Suppressor macrophage (primary cell): Measurements from ENCODE around the gene AGAP2.
"Not testable (repeated sequence)": the region's sequence is repeated elsewhere in the genome, so short reads cannot be mapped to it uniquely, and the experiment has no call there.

Source experiments
- DNase-seq, 4 experiments: peaks; one replicate each; pipeline ENCODE4 v3.0.0-alpha.2; 2020 to 2022

The AGAP2 gene

DNA sequence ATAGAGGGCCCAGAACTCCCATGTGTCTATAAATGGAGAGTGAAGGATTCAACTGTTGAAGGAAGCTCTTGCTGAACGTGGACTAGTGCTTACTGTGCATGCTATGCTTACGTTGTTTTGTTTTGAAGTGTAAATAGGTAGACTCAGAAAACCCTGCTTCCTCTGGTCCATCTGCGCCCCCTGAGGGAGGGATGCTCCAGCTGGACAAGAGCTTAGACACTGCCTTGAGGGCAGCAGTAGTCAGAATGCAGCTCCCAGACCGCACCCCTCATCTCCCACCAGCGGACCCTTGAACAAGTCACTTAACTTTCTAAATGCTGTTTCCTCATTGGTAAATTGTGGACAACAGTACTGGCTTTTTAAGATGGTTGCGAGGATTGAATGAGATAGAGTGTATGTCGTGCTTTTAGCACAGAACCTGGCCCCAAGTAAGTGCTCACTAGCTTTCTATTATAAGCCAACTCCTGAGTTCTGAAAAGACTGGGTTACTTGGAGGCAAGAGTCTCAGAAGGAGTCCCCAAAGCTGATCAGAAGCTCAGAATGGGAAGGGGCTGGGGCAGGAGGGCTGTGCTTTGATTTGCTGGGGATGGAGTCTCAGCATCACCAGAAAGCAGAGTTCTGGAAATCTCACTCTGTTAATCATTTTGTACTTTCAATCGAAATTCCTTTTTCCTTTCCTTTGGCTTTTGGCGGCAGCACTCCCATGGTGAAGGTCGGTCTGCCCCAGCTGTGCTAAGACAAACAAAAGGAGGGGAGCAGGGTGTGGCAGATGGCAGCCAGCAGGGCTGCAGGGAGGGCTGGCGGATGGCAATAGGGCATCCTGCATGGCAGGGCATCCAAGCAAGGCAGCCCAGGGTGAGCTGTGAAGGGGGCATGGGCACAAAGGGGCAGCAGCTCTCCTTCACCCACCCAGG, 15.6 kb downstream of the AGAP2 start:
- DNase-seq, result no peak

DNA sequence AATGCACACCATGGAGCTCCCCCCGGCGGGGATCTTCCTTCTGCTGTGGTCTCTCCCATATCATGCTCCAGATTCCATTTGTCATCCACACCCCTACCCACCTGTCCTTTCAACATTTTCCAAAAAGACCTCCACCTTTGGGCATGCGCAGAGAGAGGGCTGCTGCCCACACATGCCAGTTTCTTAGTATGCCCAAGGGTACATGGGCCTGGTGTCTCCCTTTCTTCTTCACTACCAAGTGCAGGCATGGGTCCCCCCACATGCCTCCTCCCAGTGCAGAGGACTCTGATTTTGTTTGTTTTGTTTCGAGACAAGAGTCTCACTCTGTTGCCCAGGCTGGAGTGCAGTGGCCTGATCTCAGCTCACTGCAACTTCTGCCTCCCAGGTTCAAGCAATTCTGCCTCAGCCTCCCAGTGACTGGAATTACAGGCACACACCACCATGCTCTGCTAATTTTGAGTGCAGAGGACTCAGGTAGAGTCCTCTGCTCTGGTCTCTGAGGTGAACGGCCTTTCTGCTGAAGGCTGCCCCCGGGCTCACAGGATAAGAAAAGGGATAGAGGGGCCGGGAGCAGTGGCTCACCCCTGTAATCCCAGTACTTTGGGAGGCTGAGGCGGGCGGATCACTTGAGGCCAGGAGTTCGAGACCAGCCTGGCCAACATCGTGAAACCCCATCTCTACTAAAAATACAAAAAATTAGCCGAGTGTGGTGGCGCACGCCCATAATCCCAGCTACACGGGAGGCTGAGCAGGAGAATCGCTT, 16.5 kb downstream of the AGAP2 start:
- not testable (repeated sequence) for DNase-seq

DNA sequence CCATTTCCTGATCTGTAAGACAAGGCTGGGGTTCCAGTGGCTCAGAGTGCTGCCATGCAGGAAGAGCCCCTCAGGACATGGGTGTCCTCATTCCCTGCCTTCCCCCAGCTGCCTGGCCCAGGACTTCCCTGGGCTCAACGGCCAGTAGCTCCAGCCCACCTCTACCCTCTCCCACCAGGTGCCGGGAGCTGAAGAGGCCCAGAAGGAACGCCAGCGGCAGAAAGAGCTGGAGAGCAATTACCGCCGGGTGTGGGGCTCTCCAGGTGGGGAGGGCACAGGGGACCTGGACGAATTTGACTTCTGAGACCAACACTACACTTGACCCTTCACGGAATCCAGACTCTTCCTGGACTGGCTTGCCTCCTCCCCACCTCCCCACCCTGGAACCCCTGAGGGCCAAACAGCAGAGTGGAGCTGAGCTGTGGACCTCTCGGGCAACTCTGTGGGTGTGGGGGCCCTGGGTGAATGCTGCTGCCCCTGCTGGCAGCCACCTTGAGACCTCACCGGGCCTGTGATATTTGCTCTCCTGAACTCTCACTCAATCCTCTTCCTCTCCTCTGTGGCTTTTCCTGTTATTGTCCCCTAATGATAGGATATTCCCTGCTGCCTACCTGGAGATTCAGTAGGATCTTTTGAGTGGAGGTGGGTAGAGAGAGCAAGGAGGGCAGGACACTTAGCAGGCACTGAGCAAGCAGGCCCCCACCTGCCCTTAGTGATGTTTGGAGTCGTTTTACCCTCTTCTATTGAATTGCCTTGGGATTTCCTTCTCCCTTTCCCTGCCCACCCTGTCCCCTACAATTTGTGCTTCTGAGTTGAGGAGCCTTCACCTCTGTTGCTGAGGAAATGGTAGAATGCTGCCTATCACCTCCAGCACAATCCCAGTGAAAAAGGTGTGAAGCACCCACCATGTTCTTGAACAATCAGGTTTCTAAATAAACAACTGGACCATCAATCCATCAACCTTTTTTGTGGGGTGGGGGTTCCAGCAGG, 17.6 kb downstream of the AGAP2 start:
- no peak for DNase-seq

DNA sequence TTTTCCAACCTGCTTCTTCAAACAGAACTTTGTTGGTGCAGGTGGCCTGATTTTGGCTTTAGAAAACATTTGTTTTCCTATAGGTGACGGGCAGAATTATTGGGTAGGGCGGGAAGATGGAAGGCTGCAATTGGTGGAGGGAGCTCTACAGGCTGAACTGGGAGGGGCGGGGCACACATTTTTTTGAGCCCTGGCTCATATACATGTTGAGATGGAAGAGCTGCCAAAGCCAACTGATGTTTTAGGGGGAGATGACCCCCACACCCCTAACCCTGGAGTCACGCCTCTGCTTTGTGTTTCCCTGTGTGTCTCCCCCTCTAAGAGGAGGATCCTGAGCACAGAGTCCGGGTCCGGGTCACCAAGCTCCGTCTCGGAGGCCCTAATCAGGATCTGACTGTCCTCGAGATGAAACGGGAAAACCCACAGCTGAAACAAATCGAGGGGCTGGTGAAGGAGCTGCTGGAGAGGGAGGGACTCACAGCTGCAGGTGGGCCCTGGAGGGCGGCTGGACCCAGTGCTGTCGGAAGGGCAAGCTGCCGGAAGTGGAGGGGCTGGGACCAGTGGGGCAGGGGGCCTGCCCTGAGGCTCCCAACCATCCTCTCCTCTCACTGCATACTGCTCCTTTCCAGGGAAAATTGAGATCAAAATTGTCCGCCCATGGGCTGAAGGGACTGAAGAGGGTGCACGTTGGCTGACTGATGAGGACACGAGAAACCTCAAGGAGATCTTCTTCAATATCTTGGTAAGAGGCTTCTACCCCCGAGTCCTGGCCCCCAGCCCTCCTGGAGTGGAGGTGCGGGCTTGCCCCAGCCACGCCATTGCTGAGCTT, 18.6 kb downstream of the AGAP2 start:
- DNase-seq, result no peak

DNA sequence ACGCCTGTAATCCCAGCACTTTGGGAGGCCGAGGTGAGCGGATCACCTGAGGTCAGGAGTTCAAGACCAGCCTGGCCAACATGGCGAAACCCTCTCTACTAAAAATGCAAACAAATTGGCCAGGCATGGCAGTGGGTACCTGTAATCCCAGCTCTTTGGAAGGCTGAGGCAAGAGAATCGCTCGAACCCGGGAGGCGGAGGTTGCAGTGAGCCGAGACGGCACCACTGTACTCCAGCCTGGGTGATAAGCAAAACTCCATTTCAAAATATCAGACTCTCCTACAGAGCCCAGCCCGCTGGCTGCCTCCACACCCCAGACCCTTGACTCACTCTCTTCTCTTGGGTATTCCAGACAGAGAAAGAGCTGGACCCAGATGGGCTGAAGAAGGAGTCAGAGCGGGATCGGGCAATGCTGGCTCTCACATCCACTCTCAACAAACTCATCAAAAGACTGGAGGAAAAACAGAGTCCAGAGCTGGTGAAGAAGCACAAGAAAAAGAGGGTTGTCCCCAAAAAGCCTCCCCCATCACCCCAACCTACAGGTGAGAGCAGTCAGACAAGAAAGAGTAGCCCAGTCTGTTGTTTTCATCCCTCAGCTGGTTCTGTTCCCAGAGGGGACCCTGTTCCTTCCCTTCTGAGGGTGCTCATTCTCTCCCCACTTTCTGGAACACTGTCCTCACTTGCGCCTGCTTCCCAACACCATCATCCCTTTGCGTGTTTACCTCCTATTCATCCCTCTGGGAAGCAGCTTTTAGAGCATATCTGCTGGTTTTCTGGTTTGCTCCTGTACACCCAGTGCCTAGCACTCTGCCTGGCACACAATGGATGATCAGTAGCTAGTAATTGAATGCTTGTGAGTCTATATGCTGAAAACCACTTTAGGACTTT, 19.7 kb downstream of the AGAP2 start:
- DNase-seq, result no peak

DNA sequence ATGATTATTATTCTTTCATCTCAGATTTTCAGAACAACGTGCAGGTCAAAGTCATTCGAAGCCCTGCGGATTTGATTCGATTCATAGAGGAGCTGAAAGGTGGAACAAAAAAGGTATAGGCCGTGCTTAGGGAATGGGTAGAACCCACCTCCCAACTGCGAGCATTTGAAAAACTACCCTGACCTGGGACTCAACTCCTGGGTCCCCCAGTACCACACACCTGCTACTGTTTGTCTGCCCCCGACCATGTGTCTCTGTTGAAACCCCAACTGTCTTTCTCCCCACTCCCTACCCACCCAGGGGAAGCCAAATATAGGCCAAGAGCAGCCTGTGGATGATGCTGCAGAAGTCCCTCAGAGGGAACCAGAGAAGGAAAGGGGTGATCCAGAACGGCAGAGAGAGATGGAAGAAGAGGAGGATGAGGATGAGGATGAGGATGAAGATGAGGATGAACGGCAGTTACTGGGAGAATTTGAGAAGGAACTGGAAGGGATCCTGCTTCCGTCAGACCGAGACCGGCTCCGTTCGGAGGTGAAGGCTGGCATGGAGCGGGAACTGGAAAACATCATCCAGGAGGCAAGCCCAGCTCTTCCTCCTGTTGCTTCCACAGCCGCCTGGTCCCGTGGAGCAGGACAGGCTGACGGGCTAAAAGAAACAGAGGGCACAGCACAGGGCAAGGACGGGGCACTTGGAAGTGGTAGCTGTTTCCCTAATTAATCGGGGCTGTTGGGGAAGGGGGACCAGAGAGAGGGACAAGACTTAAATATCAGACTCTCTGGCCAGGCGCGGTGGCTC, 20.5 kb downstream of the AGAP2 start:
- no peak for DNase-seq

DNA sequence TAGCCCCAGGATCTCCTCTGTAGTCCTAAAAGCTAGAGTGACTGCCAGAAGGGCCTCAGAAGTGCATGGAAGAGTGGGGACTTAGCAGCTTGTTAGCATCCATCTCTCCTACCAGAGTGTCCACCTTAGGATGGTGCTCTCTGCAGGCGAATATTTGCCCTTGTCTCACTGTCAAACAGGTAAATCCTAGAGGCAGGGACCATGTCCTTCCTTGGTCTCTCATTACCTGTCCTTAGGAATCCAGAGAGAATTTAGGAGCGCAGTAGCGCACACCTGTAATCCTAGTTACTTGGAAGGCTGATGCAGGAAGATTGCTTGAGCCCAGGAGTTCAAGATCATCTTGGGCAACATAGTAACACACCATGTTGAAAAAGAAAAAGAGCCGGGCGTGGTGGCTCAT, 21.4 kb downstream of the AGAP2 start:
- no peak for DNase-seq

DNA sequence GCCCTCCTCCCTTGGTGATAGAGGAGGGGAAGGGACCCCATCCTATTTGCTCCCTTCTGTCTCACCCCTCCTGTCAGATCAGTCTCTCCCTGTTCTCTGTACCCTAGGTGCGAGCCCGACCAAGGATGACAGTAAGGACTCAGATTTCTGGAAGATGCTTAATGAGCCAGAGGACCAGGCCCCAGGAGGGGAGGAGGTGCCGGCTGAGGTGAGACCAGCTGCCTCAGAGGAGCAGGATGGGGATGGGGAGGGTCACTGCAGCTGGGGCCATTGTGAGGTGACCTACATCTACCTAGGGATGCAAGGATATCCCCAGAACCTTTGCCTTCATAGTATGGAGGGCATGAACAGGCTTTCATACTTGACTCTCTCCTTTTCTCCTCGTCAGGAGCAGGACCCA, 22.2 kb downstream of the AGAP2 start:
- DNase-seq, result no peak

DNA sequence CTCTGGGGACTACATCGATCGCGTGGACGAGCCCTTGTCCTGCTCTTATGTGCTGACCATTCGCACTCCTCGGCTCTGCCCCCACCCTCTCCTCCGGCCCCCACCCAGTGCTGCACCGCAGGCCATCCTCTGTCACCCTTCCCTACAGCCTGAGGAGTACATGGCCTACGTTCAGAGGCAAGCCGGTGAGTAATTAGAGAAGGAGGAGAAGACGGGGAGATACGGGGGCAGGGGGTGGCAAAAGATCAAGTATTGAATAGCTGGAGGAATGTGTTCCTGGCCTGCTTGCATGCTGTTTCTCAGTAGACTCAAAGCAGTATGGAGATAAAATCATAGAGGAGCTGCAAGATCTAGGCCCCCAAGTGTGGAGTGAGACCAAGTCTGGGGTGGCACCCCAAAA, 22.8 kb downstream of the AGAP2 start:
- DNase-seq, result no peak

DNA sequence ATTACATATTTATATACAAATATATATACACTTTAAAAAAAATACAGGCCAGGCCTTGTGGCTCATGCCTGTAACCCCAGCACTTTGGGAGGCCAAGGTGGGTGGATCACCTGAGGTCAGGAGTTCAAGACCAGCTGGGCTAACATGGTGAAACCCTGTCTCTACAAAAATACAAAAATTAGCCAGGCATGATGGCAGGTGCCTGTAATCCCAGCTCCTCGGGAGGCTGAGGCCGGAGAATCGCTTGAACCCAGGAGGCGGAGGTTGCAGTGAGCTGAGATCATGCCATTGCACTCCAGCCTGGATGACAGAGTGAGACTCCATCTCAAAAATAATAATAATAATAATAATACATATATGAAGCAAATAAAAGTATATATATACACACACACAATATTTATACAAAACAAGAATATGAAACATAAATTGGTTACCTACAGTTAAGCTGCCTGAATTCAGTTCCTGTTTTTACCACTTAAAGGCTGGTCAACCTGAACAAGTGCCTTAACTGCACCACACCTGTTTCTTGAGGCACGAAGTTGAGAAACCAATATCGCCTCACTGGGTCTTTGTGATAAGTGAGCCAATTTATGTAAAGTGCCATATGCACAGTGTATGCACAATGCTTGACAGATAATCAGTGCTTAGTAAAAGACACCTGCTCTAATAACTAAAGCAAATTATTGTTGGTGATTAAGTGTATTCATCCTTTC, 23.4 kb downstream of the AGAP2 start:
- not testable (repeated sequence) for DNase-seq

DNA sequence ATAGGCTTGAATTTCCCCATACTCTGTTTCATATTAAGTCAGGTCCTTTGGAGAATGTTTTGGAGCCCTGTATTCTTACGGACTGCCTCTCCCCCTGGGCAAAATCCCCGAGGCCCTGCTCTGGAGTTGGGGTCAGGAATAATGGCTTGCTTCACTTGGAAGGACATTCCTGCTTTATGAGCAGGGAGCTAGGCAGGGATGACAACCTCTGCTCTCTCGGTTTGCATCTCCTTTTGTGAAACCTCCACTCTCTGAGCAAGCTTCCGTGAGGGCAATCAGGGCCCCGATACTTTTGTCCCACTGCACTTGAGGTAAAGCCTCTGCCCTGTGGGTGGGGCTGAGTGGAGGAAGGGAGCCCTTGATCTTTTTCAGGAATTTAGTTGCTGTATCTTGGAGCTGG, 25.3 kb downstream of the AGAP2 start:
- no peak for DNase-seq

DNA sequence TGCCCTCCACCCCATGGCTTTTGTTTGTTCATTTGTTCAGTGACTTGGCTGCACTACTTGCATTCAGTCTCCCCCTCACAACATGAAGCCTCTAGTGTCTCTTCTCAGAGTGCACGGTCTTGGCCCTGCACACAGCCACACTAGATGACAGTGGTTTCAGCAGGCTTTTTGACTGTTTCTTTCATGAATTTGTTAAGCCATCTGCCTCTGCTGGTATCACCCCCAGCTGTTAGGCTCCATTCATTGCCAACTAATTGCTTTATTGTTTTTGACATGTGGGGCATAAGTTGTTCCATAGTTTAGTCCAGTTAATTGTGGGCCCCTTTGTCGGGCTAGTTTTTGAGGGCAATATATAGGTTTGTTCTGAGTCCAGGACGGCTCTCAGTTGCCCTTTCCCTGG, 25.8 kb downstream of the AGAP2 start:
- no peak for DNase-seq

DNA sequence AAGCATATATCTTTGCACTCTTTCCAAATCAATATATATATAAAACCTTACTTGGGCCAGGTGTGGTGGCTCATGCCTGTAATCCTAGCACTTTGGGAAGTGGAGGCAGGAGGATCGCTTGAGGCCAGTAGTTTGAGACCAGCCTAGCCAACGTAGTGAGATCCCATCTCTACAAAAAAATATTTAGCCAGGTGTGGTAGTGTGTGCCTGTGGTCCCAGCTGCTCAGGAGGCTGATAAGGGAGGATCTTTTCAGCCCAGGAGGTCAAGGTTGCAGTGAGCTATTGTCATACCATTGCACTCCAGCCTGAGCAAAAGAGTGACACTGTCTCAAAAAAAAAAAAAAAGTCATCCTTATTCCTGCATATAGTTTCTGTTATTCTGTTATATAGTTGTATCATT, 30.2 kb downstream of the AGAP2 start:
- DNase-seq, result no peak

DNA sequence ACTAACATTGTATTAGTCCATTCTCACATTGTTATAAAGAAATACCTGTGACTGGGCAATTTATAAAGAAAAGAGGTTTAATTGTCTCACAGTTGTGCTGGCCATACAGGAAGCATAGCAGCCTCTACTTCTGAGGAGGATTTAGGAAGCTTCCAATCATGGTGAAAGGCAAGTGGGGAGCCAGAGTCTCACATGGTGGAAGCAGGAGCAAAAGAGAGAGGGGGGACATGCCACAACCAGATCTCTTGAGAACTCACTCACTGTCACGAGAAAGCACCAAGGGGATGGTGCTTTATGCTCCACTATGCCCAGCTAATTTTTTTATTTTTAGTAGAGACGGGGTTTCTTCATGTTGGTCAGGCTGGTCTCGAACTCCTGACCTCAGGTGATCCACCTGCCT, 31.3 kb downstream of the AGAP2 start:
- no peak for DNase-seq

DNA sequence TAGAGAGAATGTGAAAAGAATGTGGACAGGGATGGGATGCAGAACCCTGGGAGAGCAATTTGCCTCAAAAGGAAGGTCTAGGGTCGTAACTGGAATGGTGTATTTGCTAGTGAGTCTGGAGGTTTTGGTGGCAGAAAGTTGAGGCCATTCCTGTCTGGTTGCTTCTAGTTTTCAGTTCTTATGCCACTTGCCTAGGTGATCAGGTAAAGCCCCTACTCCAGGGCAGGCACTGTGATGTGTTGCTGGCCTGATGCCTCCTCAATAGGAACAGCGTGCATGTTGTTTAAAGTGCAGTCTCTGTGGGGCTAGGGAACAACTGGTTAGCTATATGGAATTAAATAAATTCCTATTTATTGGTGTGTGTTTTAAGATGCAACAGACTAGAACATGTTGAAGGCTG, 38.2 kb downstream of the AGAP2 start:
- no peak for DNase-seq

DNA sequence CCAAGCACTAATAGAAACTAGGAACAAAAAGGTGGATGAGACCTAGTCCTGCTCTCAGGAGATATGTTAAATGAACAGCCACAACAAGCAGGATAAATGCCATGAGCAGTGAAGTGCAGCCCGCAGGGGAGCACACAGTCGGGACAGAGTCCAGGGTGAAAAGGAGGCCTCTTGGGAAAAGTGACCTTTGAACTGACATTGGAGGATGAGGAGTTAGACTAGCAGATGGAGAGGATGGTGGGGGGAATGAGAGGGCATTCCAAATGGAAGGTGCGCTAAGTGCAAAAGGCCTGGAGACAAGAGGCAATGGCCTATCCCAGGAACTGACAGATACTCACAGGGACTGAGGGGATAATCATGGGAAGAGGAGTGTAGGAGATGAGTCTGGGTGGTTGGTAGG, 40.1 kb downstream of the AGAP2 start:
- DNase-seq, result no peak

DNA sequence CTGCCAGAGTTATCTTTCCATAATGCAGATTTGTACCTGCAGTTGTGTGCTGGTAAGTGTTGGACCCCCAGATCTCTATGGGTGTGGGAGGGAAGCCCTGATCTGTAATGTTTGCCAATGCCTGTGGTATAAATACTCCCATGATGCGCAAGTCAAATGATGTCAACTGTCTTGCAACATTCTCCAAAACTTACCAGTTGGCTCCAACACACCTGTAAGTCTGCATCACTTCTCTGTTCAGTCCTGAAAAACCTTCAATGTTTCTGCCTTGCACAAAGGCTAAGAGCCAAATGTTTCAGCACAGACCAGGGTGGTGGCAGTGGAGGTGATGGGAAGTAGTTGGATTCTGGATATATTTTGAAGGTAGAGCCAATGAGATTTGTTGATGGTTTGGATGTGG, 41.5 kb downstream of the AGAP2 start:
- DNase-seq, result no peak

DNA sequence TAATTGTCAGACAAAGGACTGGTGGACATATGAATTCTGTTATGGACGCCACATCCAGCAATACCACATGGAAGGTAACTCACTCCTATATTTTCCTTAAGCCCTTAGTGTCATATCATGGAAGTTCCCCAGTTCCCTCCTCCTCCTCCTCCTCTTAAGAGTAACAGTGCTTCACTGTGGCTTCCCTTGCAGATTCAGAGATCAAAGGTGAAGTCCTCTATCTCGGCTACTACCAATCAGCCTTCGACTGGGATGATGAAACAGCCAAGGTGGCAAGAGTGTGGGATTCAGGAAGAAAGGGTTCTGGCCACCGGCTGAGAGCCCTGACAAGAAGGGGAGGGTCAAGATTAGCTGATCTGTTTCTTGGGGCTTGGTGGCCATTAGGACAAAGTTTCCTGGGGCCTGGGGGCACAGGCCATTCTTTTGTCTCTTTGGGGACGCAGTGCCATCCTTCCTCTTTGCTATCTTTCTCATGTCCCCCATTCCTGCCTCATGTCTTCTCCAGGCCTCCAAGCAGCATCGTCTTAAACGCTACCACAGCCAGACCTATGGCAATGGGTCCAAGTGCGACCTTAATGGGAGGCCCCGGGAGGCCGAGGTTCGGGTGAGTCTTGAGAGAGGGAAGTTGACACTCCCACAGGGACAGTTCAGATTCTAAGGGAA, 42.6 kb downstream of the AGAP2 start:
- DNase-seq, result no peak
